EH (cell line): ENCODE measurements around the gene SV2B.
"Not testable (repeated sequence)": the region's sequence is repeated elsewhere in the genome, so short reads cannot be mapped to it uniquely, and the experiment has no call there.

ENCODE experiments used
- DNase-seq: peaks from one replicate; pipeline ENCODE4 v3.0.0-alpha.2; 2015; ENCODE audit warnings: low read depth

SV2B gene, protein sequence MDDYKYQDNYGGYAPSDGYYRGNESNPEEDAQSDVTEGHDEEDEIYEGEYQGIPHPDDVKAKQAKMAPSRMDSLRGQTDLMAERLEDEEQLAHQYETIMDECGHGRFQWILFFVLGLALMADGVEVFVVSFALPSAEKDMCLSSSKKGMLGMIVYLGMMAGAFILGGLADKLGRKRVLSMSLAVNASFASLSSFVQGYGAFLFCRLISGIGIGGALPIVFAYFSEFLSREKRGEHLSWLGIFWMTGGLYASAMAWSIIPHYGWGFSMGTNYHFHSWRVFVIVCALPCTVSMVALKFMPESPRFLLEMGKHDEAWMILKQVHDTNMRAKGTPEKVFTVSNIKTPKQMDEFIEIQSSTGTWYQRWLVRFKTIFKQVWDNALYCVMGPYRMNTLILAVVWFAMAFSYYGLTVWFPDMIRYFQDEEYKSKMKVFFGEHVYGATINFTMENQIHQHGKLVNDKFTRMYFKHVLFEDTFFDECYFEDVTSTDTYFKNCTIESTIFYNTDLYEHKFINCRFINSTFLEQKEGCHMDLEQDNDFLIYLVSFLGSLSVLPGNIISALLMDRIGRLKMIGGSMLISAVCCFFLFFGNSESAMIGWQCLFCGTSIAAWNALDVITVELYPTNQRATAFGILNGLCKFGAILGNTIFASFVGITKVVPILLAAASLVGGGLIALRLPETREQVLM

DNA sequence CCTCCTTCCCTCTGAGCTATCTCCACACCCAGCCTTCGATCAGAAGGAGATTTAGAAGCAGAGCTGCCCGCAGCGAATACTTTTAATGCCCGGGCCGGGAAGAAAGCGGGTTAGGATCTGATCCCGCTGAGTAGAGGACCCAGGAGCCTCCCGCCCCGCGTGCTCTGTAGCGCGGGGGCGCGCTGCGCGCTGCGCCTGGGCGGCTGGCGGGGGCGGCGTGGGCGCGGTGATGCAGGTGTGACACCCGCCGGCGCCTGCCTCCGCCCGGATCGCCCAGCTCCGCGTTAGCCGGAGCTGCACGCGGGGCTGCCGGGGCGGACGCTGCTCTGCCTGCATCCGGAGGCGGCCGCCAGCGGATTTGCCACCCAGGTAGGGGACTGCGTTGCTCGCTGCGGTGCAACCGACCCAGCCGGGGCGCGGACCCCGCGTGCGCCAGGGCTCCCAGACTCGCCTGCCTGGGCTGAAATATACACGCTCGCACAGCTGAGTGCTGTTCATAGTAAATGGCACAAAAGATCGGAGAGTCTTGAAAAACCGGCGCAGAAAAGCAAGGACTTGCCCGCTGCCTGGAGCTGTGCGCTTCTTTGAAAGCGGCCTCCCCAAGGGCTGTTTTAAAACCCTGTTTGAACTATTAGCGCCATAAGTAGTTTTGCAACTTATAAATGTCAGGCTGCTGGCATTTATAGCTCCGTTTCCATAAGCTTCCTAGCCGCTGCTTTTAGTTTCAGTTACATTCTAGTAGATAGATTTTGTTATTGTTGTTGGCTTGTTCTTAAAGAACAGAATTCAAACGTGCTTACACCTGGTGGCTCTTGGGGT lies at the start of gene SV2B:
Gene SV2B (plus strand): TSS at position 263 of the 819 bp plus-strand sequence. CDS start 126,007 bp downstream, outside the sequence.
- peak; percentile 11 for DNase-seq

DNA sequence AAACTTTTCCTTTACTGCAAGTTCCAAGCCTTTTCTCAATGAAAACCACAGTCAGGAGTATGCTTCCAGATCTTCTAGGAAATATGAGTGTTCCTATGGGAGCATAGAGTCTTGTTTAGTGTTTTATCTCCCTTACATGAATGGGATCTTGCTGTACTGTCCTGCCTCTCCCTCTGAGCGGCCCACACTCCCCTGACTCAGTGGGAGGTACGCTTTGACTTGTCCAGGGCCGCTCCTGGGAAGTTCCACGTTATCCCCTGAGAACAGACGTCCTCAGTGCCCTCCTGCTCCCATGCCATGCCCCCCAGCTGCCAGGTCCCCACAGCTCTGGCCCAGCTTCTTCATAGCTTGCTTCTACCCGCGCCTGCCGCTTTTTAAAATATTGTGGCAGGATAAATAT lies 48.8 kb upstream of the SV2B start:
- DNase-seq: no peak

DNA sequence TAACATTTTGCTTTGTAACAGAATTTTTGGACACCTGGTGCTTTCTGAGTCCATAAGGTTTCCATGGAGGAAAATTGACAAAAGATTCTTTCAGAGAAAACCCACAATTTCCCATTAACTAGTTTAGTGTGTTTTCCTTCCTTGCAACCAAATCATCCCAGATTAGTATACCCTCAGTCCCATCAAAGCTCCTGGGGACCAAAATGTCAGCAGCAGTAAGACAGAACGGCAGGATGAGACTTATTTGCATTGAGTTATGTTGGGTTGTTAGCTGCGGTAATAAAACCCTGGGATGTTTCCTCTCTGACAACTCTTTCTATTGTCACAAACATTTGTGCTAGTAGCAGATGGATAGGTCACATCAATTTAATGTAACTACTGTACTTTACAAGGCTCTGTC lies 45.2 kb upstream of the SV2B start:
- DNase-seq: no peak

DNA sequence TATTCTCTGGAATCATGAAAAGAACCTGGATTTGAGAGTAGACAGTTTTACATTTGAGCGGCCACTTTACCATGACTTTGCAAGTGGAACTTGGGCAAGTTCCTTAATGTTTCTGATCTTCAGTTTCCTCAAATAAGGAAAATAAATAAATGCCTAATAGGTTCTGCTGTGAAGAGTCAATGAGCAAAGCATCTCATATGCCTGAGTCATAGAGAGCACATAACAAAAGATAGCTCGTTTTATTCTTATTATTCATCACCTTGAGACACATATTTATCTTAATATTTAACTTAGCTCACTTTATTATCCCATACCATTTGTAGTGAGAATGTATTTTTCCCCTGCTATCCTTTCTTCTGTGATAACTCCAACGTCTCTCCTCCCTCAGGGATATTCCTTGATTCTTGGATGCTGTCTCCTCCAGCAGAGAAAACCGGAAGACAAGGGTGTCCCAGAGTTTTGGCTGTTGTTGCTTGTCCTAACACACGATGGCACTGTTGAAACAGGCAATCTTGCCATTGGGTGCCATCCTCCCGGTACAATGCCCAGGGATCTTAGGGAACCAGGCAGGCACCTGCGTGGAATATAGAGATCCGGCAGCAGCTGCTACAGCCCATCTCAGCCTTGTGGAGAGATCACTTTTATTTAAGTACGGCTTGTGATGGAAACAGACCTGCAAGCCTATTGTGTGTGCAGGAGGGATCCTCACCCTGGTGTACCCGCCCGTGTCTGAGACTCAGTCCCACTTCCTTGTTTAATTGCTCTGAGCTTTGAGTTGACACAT lies 44.3 kb upstream of the SV2B start:
- peak; percentile 70 for DNase-seq

DNA sequence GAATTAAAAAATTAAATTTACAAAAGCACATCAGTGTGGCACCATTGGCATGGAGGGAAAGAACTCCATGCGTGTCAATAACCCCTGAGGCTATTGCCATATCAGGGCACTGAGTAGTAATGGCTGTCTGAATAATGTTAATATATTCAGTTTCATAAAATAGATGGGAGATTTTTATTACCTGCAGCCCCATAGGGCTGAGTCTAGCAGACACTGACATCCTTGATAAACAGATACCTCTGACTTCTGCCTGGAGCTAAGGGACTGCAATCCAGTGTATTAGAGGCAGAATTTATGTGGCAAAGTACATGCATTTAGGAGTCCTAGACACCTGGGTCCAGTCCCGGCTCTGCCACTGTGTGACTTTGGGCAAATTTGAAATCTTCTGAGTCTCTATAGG lies 38.8 kb upstream of the SV2B start:
- no peak for DNase-seq

DNA sequence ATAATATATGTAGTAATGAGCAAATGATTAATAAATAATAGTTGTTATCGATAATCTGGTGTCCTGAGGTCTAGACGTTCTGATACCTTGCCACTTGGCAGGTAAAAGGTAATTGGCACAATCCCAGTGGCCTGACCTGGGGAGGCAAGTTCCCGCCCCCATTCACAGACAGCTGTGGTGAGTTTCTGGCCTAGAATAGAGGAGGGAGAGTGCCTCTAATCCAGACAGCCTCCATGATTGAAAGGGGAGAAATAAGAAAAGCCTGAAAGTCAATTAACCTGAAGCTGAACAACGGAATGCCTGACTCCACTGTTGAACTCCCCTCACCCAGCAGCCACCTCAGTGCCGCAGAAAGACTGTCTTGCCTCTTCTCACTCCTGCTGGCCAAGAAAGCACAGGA lies 38.1 kb upstream of the SV2B start:
- DNase-seq: no peak

DNA sequence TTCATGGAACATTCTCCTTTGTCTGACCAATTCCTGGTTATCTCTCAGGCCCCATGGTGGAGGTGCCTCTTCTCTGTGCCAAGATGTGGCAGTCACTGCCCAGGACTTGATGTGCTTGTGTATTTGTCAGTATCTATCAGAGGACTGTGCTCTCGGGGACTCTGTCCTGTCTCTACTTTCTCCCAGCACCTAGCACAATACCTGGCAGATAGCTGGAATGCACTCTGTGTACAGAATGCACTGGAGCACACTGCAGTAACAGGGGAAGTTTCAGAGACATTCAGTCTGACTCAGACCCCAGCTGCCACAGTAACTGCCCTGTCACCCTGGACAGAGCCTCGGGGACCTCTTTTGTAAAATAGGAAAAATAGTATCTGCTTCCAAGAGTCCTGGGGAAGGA lies 34.6 kb upstream of the SV2B start:
- DNase-seq: no peak

DNA sequence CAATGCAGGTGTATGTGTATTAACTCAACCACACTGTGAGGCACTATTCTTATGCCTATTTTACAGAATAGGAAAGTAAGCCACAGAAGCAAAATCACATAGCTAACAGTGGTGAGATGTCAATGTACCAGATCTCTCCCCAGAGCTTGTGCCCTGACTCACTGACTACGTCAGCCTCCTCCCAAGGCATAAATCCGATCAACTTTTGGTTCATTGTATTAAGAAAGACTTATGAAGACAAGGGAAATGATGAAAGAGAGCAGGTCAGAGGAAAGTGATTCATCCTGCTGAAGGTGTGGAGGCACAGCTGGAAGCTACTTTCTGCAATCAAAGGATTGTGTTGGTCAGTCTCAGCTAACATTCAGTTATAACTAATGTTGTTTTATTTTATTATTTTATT lies 33.0 kb upstream of the SV2B start:
- no peak for DNase-seq

DNA sequence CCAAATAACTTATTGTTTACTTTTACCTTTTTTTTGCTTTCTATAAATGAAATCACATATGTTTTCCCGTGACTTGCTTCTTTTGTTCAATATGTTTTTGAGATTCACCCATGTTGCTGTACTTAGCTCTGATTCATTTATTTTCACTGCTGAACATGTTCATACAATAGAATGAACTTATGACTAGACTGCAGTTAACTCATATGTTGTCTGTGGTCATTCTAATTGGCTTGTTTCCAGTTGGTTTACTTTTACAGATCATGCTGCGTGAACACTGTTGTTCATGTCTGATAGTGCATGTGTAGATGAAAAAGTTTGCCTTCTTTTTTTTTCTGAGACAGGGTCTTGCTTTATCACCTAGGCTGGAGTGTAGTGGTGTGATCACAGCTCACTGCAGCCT lies 31.6 kb upstream of the SV2B start:
- no peak for DNase-seq

DNA sequence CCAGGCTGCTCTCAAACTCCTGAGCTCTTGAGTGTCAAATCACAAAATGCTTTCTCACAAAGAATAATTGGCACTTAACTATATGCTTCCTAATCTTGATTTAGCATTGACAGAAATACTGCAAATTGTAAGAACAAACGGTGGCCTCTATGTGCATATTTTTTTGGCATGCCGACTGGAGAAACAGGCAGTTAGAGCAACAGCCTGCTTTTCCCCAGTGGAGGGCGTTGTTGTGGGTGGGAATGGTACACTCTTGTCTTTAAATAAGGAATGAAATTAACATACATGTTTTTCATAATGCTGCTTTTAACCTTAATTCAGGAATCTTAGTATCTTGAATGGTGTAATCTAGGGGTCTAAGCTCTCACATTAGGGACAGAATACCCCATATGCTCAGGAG lies 31.1 kb upstream of the SV2B start:
- DNase-seq: no peak

DNA sequence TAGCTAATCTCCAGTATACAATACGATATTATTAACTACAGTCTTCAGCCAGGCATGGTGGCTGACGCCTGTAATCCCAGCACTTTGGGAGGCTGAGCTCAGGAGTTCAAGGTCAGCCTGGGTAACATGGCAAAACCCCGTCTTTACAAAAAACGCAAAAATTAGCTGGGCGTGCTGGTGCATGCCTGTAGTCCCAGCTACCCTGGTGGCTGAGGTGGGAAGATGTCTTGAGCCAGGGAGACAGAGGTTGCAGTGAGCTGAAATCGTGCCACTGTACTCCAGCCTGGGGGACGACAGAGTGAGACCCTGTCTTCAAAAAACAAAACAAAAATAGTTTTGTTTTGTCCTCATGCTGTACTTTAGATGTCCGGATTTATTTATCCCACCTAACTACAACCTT lies 29.2 kb upstream of the SV2B start:
- no peak for DNase-seq

DNA sequence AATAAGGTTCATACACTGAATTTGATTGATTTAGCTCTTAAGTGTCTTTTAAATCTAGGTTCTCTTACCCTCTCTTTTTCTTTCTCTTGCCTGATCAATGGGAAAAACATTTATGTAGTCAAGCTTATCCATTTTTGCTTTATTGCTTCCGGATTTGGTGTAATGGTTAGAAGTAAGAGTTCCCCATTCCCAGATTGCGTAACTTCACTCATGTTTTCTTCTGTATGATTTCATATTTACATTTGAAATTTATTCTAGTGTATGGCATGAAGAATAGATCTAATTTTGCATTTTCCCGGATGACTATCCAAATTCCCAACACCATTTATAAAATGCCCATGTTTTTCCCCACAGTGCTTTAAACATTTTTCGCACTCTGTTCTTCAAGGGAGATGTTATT lies 27.9 kb upstream of the SV2B start:
- DNase-seq: no peak

DNA sequence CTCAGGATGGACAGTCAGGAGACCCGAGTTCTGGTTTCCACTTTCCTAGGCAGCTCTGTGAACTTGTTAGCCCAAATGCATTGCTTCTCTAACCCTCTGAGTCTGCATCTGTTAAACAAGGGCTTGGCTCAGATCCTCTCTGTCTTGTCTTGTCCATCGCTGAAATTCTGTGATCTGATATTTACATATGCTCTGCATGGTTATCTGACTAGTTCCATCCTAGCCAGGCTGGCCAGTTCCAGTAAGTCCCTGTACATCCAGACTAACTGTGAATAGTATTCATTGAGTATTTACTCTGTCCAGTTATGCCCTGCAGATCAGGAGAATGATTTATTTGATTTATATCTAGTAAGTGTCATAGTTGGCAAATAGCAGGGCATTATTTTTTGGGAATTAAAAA lies 27.0 kb upstream of the SV2B start:
- DNase-seq: no peak

DNA sequence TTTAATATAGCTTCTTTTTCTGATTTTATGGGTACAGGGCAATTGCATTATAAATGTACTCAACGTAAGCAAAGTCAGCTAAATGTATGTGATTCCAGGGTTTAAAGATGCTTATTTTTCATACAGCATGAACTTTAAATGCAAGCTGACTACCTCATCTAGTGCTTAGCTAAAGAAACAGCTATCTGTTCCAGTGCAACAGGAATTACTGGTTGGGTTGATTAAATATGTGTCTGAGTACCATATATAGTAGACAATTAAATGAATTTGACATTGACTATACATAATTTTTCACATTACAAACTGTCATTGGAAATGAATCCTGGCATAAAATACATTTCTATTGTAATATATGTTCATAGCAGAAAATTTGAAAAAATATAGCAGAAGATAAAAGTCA lies 26.3 kb upstream of the SV2B start:
- no peak for DNase-seq

DNA sequence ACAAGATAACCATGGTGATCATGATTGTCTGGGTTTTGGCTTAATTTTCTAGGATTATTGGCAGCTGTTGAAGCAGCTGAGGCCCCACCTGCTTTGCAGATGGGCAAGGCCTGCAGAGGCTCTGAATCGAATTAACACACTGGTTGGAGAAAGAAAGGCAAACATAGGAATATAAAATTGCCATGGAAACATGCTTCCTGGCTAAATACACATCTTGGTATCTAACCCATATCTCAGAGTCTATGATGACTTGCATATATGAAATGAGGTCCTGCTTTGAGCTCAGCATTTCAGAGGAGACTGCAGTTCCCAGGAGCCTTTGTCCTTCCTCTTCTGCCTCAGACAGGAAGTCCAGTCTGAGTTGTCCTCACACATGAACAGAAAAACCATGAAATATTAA lies 24.3 kb upstream of the SV2B start:
- DNase-seq: no peak

DNA sequence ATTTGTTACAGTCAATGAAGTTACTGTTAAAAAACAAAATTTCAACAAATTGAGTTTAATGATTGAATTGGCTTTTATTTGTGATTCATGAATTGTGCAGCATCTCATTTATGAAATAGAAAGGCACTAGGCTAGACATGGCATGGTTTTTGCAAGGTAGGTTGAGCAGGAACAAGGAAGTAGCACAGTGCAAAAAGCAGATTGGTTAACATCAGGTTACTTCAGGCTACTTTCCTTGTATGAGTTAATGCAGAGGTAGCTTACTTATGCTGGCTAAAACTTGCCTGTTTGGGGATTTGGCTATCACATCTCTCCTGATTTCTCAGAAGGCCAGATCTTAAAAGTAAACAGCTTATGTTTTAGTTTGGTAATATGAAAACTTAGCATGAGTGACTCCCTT lies 23.0 kb upstream of the SV2B start:
- no peak for DNase-seq

DNA sequence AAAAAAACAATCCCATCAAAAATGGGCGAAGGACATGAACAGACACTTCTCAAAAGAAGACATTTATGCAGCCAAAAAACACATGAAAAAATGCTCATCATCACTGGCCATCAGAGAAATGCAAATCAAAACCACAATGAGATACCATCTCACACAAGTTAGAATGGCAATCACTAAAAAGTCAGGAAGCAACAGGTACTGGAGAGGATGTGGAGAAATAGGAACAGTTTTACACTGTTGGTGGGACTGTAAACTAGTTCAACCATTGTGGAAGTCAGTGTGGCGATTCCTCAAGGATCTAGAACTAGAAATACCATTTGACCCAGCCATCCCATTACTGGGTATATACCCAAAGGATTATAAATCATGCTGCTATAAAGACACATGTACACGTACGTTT lies 6.2 kb upstream of the SV2B start:
- DNase-seq: not testable (repeated sequence)

DNA sequence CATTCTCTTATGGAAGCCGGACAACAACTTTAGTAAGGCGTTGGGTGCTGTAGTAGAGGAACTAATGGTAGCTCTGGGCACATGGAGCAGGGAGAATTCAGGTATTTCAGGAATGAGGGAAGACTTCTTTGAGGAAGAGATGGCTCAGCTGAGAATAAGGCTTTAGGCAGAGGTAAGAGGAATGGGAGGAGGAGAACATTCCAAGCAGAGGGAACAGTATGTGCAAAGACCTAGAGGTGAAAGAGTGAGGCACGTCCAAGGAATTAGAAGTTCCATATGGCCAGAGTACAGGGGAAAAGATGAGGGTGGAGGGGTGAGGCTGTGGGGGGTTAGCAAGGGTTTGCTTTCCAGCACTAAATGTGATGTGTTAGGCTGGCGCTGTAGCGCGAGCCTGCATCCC lies 1.6 kb upstream of the SV2B start:
- no peak for DNase-seq

DNA sequence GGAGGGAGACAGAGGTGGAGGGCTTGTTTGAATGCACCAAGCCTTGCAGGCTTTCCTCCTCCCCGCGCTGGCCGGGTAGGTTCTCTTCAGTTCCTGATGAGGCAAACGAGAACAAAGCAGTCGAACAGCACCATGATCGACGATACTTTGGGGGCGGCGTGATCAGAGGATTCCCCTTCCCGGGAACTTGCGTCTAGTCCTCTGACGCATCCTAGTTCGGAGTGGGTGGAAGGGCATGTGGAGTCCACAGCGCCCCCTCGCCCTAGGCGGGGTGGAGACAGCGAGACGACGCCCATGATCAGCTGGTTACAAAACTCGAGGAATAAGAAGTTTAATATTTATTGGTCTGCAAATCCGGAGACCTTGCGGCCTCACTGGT lies 452 bp upstream of the SV2B start:
- peak; percentile 16 for DNase-seq

DNA sequence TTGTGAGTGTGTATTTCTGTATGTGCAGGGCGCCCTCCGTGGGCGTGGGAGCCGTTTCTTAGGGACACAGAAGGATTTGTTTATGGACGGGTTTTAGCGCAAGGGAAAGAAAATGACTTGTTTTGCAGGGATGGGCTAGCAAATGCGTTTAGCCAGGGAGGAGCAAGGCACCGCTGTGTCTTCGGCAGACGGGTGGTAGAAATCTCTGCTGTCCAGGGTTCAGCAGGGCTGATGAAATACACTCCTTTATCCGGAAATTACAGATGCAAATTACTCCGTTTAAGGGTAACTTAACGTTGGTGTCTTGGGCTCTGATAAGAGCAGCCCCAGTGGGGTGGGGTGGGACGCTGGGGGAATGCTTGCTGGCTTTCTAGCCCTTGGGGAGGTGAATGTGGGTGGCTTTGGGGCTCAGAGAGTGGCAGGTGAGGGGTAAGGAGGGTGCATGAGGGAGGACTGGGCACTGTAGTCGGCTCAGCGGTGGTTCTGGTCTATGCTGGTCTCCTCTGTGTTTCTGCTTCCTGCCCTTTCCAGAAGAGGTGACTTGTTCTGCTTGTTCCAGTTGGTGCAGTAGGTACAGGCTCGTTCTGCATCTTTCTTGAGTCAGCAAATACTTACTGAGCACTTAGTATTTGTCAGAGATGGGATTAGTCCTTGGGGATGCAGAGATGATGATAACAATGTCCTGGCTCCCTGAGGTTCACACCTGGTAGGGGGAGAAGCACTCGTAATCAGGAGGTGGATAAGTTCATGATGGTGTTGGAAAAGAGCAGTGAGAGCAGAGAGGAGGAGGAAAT lies 954 bp downstream of the SV2B start:
- peak; percentile 1 for DNase-seq

DNA sequence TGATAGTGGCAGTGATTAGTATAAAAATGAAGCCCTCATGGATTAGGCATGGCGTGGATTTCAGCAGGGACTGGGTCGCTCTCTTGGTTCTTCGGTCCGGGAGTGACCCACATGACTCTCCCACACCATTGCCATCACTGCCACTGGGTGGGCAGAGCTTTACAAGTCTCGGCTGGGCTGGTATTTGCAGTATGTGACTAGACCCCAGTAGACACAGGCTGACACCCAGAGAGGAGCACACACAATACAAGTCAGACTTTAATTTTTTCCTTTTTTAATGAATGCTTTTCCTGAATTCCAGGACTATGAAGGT lies 1.5 kb downstream of the SV2B start:
- DNase-seq: no peak
